ENCODE measurements around the gene AUNIP.

DNA sequence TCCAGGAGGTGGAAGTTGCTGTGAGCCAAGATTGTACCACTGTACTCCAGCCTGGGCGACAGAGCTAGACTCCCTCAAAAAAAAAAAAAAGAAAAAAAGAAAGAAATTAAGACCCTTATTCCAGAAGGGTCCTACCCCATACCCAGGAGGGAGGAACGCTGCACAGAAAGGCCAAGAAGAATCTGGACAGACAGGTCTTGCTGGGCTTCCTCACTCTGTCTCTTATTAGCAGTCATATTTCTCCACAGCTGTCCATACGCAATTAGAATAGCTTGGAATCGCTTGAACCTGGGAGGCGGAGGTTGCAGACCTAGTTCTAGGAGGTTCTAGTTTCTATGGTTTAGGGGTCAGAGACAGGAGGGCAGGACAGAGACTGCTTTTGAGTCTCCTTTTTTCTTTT is 19.4 kb upstream of the AUNIP start:
- TF ChIP-seq EP300 (IDR thresholded peaks at IDR 0.05) (no peak), POLR2A (IDR thresholded peaks at IDR 0.05) (no peak), POLR2AphosphoS5 (IDR thresholded peaks at IDR 0.05) (no peak)
- TF ChIP-seq, protein P1, sequence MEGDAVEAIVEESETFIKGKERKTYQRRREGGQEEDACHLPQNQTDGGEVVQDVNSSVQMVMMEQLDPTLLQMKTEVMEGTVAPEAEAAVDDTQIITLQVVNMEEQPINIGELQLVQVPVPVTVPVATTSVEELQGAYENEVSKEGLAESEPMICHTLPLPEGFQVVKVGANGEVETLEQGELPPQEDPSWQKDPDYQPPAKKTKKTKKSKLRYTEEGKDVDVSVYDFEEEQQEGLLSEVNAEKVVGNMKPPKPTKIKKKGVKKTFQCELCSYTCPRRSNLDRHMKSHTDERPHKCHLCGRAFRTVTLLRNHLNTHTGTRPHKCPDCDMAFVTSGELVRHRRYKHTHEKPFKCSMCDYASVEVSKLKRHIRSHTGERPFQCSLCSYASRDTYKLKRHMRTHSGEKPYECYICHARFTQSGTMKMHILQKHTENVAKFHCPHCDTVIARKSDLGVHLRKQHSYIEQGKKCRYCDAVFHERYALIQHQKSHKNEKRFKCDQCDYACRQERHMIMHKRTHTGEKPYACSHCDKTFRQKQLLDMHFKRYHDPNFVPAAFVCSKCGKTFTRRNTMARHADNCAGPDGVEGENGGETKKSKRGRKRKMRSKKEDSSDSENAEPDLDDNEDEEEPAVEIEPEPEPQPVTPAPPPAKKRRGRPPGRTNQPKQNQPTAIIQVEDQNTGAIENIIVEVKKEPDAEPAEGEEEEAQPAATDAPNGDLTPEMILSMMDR (IDR thresholded peaks at IDR 0.05) = no peak
